BLaER1 treated with 17β-estradiol and CSF1 and Interleukin-3, amounts not matched to agents 10 nM and 100 nM (cell line): Measurements from ENCODE around the gene EXOC3L4.

Experiments used
- H3K27ac ChIP-seq, 11 experiments: shearing (Covaris generic); formaldehyde crosslinking; 2 replicates each; pipeline ENCODE4 v1.8.1; 2022
- H3K27me3 ChIP-seq, 11 experiments: shearing (Covaris generic); formaldehyde crosslinking; 2 replicates each; pipeline ENCODE4 v1.8.1; 2022
- H3K36me3 ChIP-seq, 11 experiments: shearing (Covaris generic); formaldehyde crosslinking; 2 replicates each; pipeline ENCODE4 v1.8.1; 2022
- H3K4me1 ChIP-seq, 10 experiments: shearing (Covaris generic); formaldehyde crosslinking; 2 replicates each; pipeline ENCODE4 v1.8.1; 2022
- H3K4me2 ChIP-seq, 11 experiments: shearing (Covaris generic); formaldehyde crosslinking; 2 replicates each; pipeline ENCODE4 v1.8.1; 2022
- H3K4me3 ChIP-seq, 10 experiments: shearing (Covaris generic); formaldehyde crosslinking; 2 replicates each; pipeline ENCODE4 v1.8.1; 2022
- H3K9ac ChIP-seq, 11 experiments: shearing (Covaris generic); formaldehyde crosslinking; 2 replicates each; pipeline ENCODE4 v1.8.1; 2022
- H3K9me3 ChIP-seq, 11 experiments: shearing (Covaris generic); formaldehyde crosslinking; replicated peaks in 1 of 11; 2 replicates each; pipeline ENCODE4 v1.8.1; 2022
- H4K20me1 ChIP-seq, 11 experiments: shearing (Covaris generic); formaldehyde crosslinking; 2 replicates each; pipeline ENCODE4 v1.8.1; 2022
- Cebpa-rat ChIP-seq, 11 experiments: shearing (Covaris generic); IDR thresholded peaks; 2 replicates each; pipeline ENCODE4 v1.8.1; 2022

The EXOC3L4 gene

DNA sequence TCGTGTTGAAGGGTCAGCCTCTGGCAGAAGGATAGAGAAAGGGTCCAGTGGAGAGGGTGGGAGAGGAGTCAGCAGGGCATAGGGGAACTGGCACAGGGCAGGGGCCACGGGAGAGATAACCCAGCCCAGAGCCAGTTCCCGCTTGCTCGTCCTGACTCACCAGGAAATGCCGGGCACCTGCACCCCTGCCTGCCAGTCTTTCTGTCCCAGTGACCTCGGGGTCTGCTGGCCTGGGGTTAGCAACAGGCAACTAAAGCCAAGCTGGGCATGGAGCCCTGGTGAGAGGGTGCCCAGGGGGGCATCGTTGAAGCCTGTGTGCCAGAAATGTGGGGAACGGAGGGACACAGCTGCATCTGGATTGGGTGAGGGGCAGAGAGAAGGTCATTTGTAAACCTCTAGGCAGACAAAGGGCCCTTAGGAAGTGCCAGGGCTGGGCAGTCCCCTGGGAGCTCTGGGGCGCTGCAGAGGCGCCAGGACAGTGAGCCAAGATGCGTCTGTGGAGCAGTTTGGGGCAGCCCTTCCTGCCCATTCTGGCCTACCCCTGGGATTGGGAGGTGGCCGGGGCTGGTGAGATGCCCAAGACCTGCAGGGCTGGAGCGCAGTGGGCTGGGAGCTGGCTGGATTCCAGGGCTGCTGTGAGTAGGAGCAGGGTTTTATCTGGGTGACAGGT, 34.2 kb downstream of the EXOC3L4 start:
- Histone ChIP-seq H3K4me1 (peaks cover 22 to 51% (median 45%) of the 10 kb centered on the region in 10 experiments), H3K36me3 (peaks cover 57 to 91% (median 82%) of the 10 kb centered on the region in 11 experiments), H3K27ac (peak overlapping the region in 5 of 11 experiments; percentile 8 to 42 (median 14); a peak in 7 of 22 replicates), H3K9me3 (no peaks in the 10 kb centered on the region), H4K20me1 (peaks cover 40 to 100% (median 91%) of the 10 kb centered on the region in 11 experiments), H3K9ac (peak overlapping the region in 9 of 11 experiments; percentile 5 to 67 (median 42); a peak in 9 of 22 replicates), H3K4me3 (no peak overlapping the region), H3K27me3 (no peaks in the 10 kb centered on the region), H3K4me2 (peak overlapping the region in 8 of 11 experiments; percentile 4 to 96 (median 52); a peak in 12 of 22 replicates)
- no peak for TF ChIP-seq Cebpa-rat (IDR thresholded peaks at IDR 0.05)

DNA sequence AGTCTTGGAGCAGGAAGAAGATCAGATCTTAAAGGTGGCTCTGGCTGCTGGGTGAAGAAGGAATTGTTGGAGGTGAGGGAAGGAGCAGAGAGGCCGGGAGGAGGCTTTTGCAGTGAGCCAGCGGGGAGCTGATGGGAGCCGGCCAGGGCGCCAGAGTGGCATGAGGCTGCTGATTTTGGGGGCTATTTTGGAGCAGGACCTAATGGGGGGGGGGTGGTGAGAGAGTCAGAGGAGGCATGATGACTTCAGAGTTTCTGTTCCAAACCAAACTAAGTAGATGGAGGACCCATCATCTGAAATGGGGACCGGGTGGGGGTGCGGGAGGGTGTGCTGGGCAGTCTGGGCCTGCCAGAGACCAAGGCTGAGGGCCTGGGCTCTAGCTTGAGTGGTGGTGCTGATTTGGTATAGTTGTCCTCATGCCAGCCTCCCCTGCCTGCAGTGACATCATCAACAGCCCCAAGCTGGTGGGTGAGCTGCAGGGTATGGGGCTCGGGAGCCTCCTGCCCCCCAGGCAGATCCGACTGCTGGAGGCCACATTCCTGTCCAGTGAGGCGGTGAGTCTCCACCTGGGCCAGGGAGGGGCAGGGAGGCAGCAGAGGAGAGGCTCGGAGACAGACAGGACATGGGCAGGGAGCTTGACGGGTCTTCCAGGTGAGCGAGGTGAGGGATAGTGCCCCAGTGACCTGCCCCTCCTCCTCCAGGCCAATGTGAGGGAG, 34.9 kb downstream of the EXOC3L4 start:
- H3K27ac ChIP-seq, result 0 out of 22 replicates have a peak overlapping the region, but pooled peaks of 2 of the 11 experiments have one; percentile 8 to 42
- H3K36me3 ChIP-seq, result peaks cover 61 to 96% (median 87%) of the 10 kb centered on the region in 11 experiments
- H3K4me3 ChIP-seq, result no peak overlapping the region
- no peak for TF ChIP-seq Cebpa-rat (IDR thresholded peaks at IDR 0.05)
- H3K4me1 ChIP-seq, result peaks cover 15 to 48% (median 40%) of the 10 kb centered on the region in 10 experiments
- peaks cover 40 to 97% (median 88%) of the 10 kb centered on the region in 11 experiments for H4K20me1 ChIP-seq
- no peaks in the 10 kb centered on the region for H3K27me3 ChIP-seq
- peak overlapping the region in 5 of 11 experiments; percentile 51 to 96 (median 64); a peak in 5 of 22 replicates for H3K4me2 ChIP-seq
- no peaks in the 10 kb centered on the region for H3K9me3 ChIP-seq
- peak overlapping the region in 4 of 11 experiments; percentile 18 to 67 (median 58); a peak in 3 of 22 replicates for H3K9ac ChIP-seq

GRCh38 chr14:103130017-103130764, 35.7 kb downstream of the EXOC3L4 start:
- no peak overlapping the region for H3K9ac ChIP-seq
- H3K27me3 ChIP-seq, result no peaks in the 10 kb centered on the region
- H3K4me1 ChIP-seq, result peaks cover 8 to 44% (median 33%) of the 10 kb centered on the region in 10 experiments
- peaks cover 66 to 99% (median 95%) of the 10 kb centered on the region in 11 experiments for H3K36me3 ChIP-seq
- no peak for TF ChIP-seq Cebpa-rat (IDR thresholded peaks at IDR 0.05)
- no peak overlapping the region for H3K4me2 ChIP-seq
- no peaks in the 10 kb centered on the region for H3K9me3 ChIP-seq
- no peak overlapping the region for H3K27ac ChIP-seq
- peaks cover 33 to 97% (median 86%) of the 10 kb centered on the region in 11 experiments for H4K20me1 ChIP-seq
- no peak overlapping the region for H3K4me3 ChIP-seq

DNA sequence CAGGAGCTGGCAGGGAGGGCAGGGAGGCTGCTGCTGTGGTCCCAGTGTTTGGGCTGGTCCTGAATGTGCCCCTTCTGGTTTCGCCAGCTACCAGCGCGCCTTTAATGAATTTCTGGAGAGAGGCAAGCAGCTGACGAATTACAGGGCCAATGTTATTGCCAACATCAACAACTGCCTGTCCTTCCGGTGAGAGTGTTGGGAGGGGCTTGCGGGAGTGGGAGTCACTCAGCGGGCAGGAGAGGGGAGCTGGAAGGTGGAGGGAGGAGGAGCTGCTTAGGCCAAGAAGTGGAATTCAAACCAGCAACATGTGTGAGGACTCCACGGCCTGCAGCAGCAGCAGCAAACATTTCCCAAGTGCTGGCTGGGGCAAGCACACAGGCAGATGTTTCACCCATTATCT, 36.4 kb downstream of the EXOC3L4 start:
- no peak overlapping the region for H3K4me3 ChIP-seq
- H3K4me2 ChIP-seq, result no peak overlapping the region
- peaks cover 26 to 97% (median 79%) of the 10 kb centered on the region in 11 experiments for H4K20me1 ChIP-seq
- TF ChIP-seq Cebpa-rat (IDR thresholded peaks at IDR 0.05), result no peak
- H3K27ac ChIP-seq, result no peak overlapping the region; a peak in 1 of 22 replicates
- H3K4me1 ChIP-seq, result peaks cover under 1 to 44% (median 25%) of the 10 kb centered on the region in 10 experiments; a peak in 17 of 20 replicates
- H3K27me3 ChIP-seq, result no peaks in the 10 kb centered on the region
- no peak overlapping the region for H3K9ac ChIP-seq
- no peaks in the 10 kb centered on the region for H3K9me3 ChIP-seq
- H3K36me3 ChIP-seq, result peaks cover 74 to 99% (median 96%) of the 10 kb centered on the region in 11 experiments

GRCh38 chr14:103131580-103131979, 37.1 kb downstream of the EXOC3L4 start:
- Histone ChIP-seq H3K27ac (no peak overlapping the region), H3K36me3 (peaks cover 75 to 99% (median 96%) of the 10 kb centered on the region in 11 experiments), H3K9ac (no peak overlapping the region), H3K4me1 (peaks cover 0 to 44% (median 22%) of the 10 kb centered on the region in 10 experiments; a peak in 17 of 20 replicates), H3K4me2 (no peak overlapping the region), H3K9me3 (no peaks in the 10 kb centered on the region), H3K4me3 (no peak overlapping the region), H3K27me3 (no peaks in the 10 kb centered on the region), H4K20me1 (peaks cover 26 to 97% (median 73%) of the 10 kb centered on the region in 11 experiments)
- TF ChIP-seq Cebpa-rat (IDR thresholded peaks at IDR 0.05), result no peak

- Histone ChIP-seq H3K27ac (no peak overlapping the region), H3K4me3 (no peak overlapping the region), H3K36me3 (peaks cover 72 to 99% (median 91%) of the 10 kb centered on the region in 11 experiments), H3K4me2 (no peak overlapping the region), H3K4me1 (peaks cover 0 to 44% (median 23%) of the 10 kb centered on the region in 10 experiments; a peak in 17 of 20 replicates), H3K9ac (0 out of 22 replicates have a peak overlapping the region, but pooled peaks of 1 of the 11 experiments have one; percentile 19), H4K20me1 (peaks cover 26 to 97% (median 74%) of the 10 kb centered on the region in 11 experiments), H3K9me3 (no peaks in the 10 kb centered on the region), H3K27me3 (no peaks in the 10 kb centered on the region)
- TF ChIP-seq Cebpa-rat (IDR thresholded peaks at IDR 0.05), result no peak
Observed at GRCh38 chr14:103132381-103133209, 38.1 kb downstream of the EXOC3L4 start.

- no peaks in the 10 kb centered on the region for H3K27me3 ChIP-seq
- H4K20me1 ChIP-seq, result peaks cover 17 to 96% (median 66%) of the 10 kb centered on the region in 11 experiments
- peaks cover 0 to 44% (median 14%) of the 10 kb centered on the region in 10 experiments; a peak in 16 of 20 replicates for H3K4me1 ChIP-seq
- H3K4me3 ChIP-seq, result no peak overlapping the region
- TF ChIP-seq Cebpa-rat (IDR thresholded peaks at IDR 0.05), result no peak
- H3K9me3 ChIP-seq, result no peaks in the 10 kb centered on the region
- H3K27ac ChIP-seq, result no peak overlapping the region
- H3K9ac ChIP-seq, result no peak overlapping the region
- peaks cover 69 to 95% (median 82%) of the 10 kb centered on the region in 11 experiments for H3K36me3 ChIP-seq
- no peak overlapping the region for H3K4me2 ChIP-seq
Observed at GRCh38 chr14:103133210-103134140, 39.0 kb downstream of the EXOC3L4 start.
